Measurements from ENCODE around the gene HOXB7.

The HOXB7 gene

DNA sequence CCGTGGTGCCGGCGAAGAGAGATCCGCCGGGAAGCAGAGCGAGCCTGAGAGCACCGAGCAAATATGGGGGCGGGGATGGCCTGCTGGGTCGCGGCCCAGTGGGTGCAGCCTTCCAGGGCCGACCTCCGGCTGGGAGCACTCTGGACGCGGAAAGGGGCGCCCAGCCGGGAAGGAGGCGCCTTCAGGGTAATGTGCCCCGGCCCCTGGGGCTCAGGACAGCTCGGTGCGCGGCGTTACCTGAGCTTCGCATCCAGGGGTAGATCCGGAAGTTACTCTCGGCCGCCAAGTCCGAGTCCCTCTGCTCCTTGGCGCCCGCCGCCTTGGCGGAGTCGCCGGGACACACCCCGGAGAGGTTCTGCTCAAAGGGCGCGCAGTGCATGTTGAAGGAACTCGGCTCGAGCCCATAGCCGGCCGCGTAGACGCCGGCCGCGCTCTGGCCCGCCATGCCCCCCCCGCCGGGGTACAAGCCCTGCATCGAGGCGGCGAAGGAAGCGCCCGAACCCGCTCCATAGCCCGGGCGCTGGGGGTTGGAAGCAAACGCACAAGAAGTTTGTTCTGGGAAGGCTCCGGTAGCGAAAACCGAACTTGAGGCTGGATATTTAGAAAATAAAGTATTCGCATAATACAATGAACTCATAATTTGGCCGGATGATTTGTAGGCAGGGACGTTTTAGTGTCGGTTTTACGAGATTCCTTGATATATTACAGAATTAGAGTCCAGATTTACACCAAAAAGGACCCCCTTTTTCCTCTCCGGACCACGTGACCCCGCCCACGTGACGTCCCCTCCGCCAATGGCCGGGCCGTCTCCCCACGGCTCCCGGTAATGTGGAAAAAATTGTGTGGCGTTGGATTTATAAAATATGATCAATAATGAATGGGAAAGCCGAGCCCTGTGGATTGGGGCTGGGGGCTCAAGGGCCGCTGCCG is at the start of gene HOXB7:
HOXB7 (minus strand) TSS at position 736 of the 930 bp plus-strand sequence; CDS start at position 637, 99 bp downstream.
- peak in 1 of 2 donors; percentile 63 for DNase-seq (ENCODE audit: low read depth in 2 of 2)

DNA sequence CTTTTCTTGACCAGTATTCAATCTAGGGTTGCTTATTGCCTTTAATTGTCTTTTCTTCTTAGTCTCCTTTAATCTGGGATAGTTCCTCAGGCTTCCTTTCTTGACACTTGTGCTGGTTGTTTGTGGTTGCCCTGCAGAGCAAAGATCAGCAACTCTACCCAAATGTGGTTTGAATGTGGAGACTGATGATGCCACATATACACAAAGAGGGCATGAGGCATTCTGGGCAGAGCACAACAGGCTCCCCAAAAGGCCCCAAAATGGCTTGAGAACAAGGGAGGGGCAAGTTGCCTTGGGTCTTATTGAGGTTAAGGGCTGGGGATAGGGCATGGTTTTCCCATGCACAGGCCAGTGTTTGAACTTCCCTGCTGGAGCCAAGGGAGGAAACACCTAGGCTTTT is 45.1 kb upstream of the HOXB7 start:
- no peak for DNase-seq (ENCODE audit: low read depth in 2 of 2)

DNA sequence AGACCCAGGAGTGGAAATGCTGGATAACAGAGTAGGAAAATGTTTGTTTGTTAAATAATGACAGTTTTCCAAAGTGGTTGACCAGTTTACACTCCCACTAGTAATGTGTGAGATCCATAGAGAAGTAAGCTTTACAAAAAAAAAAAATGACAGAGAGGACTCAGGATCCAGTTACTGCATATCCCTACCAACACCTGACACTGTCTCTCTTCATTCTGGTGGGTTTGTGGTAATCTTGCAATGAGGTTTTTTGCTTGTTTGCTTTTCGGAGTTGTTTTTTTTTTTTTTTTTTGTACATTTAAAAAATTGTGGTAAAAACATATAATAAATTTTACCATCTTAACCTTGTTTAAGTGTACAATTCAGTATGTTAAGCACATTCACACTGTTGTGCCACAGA is 38.9 kb upstream of the HOXB7 start:
- DNase-seq (ENCODE audit: low read depth in 2 of 2), result no peak

DNA sequence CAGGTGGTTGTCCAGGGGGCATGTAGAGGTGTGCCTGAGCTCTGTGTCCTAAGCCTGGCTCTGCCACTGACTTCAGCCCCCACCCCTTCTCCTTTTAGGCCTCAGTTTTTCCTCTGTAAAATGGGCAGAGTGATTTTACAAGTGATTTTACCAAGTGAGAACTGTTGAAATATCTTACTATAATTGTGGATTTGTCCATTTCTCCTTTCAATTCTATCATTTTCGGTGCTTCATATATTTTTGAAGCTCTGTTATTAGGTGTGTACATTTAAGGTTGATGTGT is 37.1 kb upstream of the HOXB7 start:
- no peak for DNase-seq (ENCODE audit: low read depth in 2 of 2)

DNA sequence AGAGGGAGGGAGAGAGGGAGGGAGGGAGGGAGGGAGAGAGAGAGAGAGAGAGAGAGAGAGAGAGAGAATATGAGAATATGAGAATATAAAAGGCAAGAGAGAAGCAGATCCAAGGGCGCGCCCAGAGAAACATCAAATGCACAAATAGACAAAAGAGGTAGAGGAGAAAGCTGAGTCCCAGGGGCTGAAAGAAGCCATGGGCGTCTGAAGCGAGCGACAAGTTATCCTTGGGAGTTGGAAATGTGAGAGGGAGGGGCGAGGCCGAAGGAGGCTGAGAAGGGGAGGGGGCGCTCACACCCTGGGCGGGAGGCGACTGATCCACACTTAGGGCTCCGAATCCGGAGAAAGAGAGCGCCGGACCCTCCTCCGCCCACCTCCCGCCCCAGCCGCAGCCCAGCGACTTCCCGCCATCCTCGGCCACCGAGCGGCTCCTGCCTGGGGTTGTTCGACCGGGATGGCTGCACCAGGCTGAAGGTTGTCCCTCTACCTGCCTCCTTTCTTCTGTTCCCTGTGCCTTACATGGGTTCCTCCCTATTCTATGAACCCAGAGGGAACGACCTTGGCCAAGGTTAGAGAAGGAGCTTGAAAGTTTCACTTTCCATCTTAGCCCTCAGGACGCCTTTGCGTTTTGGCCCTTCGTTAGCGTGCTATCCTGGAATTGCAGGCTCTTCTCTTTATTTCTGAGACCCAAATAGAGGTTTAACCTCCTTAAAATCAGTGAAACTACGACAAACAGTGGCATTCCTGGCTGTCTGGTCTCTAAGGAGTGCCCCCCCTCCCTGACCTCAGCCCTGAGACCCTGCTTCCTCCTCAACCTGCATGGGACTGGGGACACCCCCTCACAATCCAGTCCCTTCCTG is 36.5 kb upstream of the HOXB7 start:
- no peak for DNase-seq (ENCODE audit: low read depth in 2 of 2)

DNA sequence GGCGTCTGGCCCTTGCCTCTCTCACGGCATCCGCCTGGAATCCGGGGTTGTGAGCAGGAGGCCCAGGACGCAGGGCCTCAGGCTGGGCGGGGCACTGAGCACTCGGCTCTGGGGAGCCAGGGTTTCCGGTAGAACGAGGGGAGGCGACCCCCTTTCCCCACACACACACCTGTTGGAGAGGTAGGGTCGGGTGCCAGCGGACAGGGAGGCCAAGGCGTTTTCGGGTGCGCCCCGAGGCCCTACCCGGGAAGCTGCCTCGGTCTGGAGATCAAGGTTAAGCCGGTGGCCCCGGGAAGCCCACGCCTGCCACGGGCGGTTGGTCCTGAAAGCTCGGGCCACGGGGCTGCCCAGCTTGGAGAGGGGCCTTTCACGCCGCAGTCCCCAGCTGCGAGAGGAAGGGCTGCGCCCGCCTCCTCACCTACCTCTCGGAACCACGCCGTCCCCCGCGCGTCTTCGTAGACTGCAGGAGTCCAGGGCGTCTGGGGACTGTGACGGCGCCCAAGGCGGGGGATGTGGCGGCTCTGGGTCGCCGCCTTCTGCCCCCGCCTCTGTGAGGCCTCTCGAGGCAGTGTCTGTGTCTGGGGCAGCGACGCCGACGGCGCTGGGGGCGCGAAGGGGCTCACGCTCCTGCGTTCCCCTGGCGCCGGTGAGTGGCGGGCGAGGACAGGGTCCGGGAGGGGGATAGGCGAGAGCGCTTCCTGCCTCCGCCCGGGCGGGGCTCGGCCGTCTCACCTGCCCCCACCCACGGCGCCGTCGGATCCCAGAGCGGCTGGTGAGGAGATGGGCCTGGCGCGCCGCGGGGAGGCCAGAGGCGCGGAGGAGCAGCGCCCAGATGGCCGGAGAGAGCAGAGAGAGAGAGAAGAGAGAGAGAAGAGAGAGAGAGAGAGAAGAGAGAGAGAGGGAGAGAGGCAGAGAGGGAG is 35.6 kb upstream of the HOXB7 start:
- peak in 1 of 2 donors; percentile 12 for DNase-seq (ENCODE audit: low read depth in 2 of 2)

DNA sequence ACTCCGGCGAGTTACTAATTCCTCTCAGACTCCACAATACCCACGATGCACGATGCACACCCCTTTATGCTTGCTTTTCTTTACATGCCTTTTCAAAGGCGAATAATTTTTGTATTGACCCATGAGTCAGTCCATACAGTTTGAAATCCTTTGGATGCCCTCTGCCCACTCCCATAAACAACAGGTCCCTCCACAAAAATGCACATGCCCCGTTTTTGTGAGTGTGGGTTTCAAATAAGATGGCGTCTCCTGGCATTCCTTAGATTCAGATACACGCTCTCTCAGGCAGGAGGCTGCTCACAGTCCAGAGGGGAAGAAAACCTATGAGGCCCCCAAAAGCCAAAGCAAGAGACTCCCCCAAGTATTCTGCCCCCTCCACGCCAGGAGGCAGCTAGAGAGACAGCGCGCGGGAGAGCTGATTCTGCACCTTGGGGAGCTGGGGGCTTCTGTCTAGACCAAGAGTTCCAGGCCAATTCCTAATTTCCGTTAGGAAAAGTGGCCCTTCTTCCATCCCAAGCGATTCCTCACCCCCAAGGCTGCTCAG is 34.9 kb upstream of the HOXB7 start:
- DNase-seq (ENCODE audit: low read depth in 2 of 2), result no peak

DNA sequence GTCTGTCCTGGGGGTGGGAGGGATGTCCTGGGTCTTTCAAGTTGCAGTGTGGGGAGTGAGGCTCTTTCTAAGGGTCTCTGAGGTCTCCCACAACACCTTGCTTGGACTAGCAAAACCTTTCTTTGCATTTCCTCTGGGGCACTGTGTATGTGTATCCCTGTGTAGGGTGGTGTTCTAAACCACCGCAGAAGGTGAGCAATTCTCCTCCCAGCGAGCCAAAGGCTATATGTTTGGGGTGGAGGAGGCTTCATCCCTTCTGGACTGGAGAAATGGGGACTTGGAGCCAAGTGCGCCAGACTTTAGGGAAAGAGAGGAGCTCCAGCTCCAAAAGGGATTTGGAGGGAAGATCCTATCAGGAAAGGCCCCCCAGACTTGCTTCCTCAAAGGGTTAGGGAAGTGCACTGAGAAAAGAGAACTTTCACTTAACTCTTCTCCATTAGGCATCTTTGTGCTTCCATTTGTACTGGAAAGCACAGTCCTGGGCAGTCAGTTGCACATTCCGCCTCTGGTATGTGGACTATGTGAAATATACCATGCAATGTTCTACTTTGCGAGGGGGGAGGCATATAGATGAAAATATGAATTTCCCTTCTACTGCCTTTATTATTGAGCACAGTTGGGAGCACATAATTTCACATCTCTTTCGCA is 34.2 kb upstream of the HOXB7 start:
- DNase-seq (ENCODE audit: low read depth in 2 of 2), result no peak

DNA sequence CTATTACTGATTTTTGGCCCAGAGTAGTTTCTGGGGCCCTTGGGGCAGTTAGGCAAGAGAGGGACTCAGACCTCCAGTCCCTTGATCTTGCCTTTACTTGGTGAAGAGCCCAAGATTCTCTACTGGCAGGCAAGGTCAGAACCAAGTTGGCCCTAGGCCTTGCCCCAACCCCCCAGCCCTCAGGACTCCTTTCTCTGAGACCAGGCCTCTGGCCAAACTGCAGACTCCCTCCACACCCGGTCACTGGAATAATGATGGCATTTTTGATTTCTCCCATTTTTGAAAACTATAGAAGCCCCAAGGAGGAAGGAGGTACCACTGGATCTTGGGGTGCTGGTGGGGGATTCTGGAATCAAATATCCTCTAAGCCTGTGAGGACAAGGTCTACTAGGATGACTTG is 33.3 kb upstream of the HOXB7 start:
- no peak for DNase-seq (ENCODE audit: low read depth in 2 of 2)

DNA sequence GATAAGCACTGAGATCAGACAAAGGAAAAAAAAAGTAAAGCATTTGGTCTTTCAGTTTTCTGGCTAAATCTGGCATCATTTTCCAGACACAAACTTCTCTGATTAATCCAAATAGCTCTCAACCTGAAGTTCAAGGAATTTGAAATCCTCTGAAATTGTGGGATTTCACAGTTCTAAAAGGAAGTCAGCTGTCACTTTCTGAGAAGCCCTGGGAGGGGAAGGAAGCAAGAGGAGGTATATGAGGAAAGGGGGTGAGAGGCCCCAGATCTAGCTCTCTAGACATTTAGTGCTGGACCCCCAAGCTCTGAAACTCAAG is 32.8 kb upstream of the HOXB7 start:
- no peak for DNase-seq (ENCODE audit: low read depth in 2 of 2)

DNA sequence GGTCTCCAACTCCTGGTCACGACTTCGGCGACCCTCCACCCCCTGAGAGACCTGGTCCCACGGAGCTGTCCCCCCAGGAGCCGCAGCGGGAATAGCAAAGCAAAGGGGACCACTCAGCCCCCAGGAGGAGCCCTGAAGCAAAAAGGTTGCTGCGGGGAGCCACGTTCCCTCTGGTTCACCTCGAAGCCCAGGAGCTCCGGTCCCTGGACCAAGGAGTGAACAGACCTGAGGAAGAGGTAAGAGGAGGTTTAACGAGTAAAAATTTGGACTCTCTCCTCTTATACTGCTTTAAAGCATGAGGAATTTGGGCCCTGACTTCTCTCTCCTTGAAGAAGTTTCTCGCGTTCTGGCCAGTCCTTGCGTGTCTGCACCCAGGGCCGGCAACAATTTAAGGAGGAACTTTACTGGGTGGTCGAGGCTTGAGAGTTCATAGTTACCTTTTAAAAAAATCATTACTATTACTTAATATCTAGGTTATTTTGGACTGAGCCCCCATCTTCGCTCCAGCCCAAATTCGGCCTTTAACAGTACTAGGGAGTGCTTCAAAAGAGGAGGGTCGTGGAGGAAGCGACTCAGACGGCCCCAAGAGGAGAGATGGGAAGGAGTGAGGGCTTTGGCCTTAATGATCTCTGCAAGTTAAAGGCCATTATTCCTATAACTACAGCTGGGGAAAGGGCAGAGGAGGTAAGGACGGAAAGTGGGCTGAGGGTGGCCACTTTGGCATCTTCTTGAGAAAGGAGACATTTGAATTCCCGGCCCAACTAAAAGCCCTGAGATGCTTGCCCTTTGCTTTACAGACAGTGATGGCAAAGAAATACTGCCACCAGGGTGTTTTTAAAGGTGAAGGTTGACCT is 32.3 kb upstream of the HOXB7 start:
- no peak for DNase-seq (ENCODE audit: low read depth in 2 of 2)

DNA sequence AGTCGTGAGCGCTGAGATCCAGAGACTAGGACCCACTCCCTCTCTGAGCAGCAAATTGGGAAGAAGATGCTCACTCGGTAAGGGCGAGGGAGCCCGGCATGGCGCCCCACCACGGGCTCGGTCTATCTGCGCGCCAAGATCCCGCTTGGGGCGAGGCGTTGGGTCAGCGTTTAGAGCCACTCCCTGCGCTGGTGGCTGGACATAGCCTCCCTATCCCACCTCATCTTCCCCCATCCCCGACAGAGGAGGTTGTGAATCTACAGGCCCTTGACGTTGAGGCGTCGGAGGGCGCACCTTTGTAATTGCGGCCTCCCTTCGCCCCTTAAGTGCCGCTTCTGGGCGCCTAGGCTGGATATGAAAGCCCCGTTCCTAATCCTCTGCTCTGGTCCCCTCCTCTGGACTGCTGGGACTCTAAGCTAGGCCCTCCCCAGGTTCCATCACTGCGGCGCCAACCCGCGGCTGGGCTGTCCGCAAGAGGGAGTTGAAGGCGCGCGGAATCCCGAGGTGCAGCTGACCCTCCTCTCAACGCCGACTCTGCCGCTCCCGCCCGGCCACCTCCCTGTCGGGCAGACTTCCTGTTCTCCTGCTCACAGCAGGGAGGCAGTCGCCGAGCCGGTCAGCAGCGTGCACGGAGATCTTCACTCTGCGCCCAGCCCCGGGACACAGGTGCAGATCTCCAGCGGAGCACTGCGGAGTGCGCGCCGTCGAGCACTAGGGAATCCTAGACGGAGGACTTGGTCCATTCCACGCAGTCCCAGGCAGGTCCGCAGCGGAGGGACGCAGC is 31.4 kb upstream of the HOXB7 start:
- no peak for DNase-seq (ENCODE audit: low read depth in 2 of 2)

DNA sequence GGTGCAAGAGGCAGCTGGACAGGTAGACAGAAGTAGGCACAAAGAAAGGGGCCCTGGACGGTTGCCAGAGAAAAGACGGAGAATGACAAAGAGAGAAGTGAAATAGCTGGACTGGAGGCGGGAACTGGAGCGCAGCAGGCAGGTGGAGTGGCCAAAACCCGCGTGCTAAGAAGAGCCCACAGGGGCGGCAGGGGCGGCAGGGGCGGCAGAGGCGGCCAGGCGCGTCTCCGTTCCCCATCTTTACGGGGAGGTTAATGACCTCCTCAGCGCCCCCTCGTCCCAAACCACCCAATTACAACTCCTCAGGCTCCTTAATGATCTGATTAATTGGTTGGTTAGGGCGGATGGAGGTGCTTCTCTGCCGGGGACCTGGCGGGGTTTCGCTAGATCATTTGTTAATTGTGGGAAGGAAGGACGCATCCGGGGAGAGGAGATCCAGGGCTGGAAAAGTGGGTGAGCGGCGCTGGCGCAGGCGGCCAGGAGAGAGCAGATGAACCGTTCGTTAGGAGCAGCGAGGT is 30.8 kb upstream of the HOXB7 start:
- DNase-seq (ENCODE audit: low read depth in 2 of 2), result no peak

DNA sequence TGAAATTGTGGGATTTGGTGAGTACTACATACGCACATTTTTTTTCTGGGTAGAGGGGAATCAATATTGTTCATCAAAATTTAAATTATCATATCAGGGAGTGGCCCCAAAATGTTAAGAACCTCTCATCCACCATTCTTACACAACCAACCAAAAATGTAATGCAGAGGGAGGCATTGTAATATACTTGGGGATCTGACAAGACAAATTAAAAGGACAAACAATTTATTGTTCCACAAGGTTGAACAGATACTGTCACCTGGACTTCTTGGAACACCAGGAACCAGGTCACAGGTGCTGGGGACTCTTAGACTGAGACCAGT is 30.0 kb upstream of the HOXB7 start:
- no peak for DNase-seq (ENCODE audit: low read depth in 2 of 2)

DNA sequence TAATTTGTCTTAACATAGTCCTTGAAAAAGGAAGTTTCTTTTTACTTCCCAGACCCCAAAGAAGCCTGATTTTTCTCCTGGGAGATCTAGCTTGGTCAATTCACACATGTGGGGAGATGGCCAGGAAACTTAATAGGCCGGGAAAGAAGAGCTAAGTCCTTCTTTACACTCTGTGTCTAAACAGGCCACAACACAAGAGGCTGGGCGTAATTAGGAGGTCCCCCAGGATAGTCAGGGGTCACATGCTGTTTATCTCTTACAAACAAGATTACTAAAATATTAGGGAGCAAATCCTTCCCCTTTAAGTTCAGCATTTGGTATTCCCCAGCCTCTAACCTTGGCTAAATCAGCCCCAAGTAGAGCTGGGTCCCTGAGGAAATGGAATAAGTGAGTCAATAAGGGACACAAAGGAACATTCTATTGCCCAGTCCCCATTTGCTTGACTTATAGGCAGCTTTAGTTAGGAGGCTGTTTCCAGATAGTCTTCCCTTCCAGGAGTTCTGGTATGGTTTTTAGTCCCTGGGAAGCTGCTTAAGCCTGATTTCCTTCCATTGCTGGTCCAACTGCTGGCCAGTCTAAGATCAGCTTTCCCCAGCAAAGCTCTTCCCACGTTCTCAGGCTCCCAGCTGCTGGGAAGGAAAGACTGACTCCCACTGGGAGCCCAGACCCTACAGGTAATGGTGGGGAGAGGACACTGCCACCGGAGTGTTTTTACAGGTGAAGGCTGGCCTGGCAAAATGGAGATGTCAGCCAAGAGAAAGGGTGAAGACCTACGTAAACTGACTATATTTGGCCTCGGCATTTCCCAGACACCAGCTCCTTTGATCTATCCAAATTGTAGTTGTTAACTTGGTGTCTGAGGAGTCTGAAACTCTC is 29.4 kb upstream of the HOXB7 start:
- no peak for DNase-seq (ENCODE audit: low read depth in 2 of 2)

DNA sequence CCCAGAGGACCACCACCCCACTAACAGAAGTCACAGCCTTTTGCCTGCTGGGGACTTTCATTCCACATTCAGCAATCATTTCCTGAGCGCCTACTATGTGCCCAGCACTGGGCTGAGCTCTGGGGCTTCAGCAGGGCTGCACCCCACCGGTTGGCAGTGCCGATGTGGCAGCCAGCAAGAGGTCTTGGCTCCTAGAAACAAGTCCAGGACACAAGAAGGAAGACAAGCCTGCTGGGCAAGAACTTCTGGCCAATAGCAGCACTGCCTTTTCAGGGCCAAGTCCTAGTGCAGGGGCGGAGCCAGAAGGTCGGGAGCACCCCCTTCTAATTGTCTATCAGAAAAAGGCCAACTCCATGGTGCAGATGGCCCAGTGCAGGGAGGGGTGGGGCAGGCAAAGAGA is 28.3 kb upstream of the HOXB7 start:
- DNase-seq (ENCODE audit: low read depth in 2 of 2), result no peak

DNA sequence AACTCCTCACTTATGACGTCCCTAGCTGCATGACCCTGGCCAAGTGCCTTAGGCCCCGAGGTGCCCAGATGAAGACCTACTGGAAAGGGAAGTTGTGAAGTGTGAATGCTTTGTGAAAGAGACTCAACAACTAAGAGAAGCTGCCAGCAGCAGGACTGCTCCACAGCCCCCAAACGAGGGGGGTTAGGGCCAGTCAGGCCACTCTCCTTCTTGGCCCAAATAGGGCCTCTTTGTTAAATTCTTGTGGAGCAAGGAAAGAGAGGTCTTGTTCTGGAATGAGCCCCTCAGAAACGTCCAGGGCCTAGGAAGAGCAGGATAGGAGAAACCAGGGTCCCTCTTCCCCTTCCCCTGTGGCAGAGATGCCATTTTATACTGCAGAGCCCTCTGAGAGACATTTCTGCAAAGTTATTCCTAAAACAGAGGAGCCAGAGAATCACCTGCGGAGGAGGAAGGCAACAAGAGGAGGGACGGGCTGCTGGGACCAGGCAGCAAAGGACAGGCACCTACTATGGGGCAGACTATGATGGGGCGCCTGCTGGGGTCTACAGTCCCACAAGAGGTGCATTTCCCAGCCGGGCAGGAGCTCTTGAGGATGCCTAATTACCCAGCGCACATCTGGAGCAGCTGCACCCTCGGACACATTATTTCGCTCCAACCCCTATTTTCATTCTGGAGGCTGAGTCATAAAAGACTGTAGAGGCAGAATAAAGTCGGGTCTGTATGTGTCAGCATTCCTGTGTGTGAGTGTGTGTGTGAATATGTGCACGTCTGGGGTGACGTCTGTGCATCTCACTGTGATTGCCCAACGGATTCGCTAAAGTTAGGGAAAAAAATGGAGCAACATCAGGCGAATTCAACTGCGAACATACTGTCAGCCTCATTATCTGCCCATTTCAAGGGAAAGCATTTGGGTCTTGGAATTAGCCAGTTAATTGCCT is 26.8 kb upstream of the HOXB7 start:
- DNase-seq (ENCODE audit: low read depth in 2 of 2), result no peak

All from stimulated activated CD4-positive, alpha-beta T cell treated with anti-CD3 and anti-CD28 coated beads, Interleukin-1b, Interleukin-23, amount 100 ng/mL, for 4 hours (primary cell).